ENCODE results near the gene MOGAT1.

MOGAT1 gene

DNA sequence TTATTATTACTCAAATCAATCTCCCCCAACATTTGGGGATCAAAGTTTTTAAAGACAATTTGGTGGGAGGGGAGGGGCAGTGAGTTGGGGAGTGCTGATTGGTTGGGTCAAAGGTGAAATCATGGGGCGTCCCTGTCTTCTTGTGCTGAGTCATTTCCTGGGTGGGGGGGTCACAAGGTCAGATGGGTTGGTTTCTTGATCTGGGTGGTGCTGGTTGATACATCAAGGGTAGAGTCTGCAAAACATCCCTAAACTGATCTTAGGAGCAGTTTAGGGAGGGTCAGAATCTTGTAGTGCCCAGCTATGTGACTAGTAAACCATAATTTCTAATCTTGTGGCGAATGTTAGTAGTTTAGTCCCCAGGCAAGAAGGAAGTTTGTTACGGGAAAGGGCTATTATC is 67.4 kb downstream of the MOGAT1 start:
- TF ChIP-seq, protein P1, sequence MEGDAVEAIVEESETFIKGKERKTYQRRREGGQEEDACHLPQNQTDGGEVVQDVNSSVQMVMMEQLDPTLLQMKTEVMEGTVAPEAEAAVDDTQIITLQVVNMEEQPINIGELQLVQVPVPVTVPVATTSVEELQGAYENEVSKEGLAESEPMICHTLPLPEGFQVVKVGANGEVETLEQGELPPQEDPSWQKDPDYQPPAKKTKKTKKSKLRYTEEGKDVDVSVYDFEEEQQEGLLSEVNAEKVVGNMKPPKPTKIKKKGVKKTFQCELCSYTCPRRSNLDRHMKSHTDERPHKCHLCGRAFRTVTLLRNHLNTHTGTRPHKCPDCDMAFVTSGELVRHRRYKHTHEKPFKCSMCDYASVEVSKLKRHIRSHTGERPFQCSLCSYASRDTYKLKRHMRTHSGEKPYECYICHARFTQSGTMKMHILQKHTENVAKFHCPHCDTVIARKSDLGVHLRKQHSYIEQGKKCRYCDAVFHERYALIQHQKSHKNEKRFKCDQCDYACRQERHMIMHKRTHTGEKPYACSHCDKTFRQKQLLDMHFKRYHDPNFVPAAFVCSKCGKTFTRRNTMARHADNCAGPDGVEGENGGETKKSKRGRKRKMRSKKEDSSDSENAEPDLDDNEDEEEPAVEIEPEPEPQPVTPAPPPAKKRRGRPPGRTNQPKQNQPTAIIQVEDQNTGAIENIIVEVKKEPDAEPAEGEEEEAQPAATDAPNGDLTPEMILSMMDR (IDR thresholded peaks at IDR 0.05): no peak

DNA sequence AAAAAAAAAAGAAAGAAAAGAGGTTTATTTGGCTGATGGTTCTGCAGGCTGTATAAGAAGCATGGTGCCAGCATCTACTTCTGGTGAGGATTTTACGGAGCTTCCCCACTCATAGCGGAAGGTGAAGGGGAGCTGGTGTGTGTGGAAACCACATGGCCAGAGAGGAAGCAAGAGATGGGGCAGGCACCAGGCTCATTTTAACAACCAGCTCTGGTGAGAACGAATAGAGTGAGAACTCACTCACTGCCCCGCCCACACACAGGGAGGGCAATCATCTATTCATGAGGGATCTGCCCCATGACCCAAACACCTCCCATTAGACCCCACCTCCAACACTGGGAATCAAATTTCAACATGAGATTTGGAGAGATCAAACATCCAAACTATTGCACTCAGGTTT is 68.5 kb downstream of the MOGAT1 start:
- TF ChIP-seq, protein P1 (IDR thresholded peaks at IDR 0.05): no peak

DNA sequence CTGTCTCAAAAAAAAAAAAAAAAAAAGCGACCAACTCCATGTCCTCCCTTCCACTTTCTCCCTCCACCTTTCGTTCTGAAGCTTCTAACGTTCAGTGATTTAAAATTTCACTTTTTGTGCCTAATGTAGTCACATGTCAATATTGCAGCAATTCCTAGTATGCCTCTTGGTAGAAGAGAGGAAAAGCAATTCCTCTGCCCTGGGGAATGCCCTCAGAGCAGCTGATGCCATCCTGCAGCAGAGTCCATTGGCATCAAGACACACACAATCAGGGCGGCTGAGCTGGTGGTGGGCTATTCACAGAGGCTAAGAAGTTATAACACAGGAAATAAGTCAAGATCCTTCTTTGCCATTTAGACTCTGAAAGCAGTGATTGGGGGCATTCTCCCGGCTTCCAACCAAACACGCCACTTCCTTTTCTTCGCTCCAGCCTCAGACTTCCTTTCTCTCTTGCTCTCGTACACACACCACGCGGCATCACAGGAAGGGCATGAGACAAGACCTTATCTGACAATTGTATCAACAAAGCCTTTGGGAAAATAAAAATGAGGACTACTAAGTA is 71.9 kb downstream of the MOGAT1 start:
- TF ChIP-seq, protein P1 (IDR thresholded peaks at IDR 0.05): no peak

DNA sequence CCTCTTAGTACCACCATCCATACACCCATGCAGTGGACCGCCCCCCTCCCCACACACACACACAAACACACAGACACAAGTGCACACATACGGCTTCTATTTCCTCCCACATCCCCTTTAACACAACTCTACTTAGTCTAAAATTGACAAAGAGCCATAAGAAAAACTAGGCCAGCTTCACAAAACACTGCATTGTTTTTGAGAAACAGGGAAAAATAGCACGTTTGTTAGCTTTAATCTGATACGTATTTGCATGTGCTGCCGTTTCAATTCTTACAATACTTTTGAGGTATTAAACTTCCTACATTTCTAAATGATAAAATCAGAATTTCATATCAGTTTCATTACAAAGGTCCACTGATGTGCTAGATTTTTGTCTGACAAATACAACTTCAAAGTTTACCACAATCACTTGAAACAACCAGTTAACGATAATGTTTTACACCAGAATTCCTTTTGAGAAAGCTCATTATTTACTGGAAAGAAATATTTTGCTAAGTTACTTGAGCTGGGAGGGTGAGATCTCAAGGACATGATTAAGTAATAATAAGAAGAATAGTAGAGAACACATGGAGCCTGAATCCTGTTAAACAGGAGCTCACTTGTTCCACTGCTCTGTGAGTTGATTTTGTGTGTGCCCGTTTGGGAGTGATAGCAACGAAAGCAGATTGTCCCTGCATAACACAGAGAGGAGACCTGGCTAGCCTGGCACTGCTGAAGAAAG is 74.5 kb downstream of the MOGAT1 start:
- TF ChIP-seq, protein P1 (IDR thresholded peaks at IDR 0.05): no peak

DNA sequence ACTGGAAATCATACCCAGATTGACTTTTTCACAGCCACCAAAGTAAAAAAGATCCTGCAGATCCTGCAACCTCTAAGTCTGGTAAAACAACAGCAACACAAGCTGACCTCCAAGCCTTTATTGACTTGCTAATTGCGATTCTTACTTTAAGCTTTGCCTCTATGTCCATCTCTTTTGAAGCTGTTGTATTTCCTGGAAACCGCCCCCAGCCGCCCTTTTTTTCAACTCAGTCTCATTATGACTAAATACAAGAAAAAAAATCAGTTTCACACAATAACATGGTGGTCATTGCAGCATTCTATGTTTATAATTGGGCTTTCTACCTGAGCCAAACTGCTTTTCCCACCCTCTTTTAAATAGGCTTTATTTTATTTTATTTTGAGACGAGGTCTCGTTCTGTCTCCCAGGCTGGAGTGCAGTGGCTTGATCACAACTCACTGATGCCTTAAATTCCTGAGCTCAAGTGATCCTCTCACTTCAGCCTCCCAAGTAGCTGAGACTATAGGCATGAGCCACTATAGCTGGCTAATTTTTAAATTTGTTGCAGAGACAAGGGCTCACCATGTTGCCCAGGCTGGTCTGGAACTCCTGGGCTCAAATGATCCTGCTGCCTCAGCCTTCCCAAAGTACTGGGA is 76.2 kb downstream of the MOGAT1 start:
- TF ChIP-seq, protein P1 (IDR thresholded peaks at IDR 0.05): no peak

DNA sequence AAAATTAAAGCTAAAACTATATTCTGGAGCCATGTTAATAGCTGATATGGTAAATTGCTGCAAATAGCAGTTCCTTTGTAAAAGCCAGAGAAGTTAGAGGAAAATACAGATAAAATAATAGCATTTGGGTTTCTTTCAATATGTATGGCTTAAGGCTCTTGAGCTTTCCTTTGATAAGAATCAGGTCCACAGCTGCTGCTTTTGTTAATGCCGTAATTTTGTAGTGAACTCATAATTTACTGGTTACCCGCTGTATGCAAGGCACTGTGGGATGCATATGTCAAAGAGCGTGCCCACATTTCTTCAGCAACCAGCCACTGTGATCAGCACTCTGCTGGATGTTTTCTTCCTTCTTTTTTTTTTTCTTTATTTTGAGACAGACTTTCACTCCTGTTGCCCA is 79.1 kb downstream of the MOGAT1 start:
- TF ChIP-seq, protein P1 (IDR thresholded peaks at IDR 0.05): no peak

DNA sequence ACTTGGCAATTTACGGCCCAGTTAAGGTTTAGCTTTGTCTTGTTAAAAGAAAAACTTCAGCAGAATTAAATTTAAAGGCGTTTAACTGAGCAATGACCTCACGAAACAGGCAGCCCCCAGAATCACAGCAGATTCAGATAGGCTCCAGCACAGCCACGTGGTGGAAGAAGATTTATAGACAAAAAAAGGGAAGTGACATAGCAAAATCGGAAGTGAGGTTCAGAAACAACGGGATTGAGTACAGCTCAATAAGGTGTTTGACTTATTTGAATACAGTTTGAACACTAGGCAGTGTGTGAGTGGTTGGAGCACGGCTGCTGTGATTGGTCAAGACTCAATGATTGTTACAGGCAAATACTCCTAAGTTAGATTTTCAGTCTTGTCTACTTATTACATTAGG is 79.8 kb downstream of the MOGAT1 start:
- TF ChIP-seq, protein P1 (IDR thresholded peaks at IDR 0.05): no peak

Data from LNCAP (cell line).